NCI-H526 treated with DMSO at 0.1 percent for 48 hours (cell line): ENCODE measurements around the gene KRCC1.
A peak's percentile ranks its signal among the peaks of the same experiment; 100 is the strongest.

Source experiments
- DNase-seq: peaks from one replicate; lab custom pipeline; 2025; lab: John Stamatoyannopoulos, UW

The KRCC1 gene

DNA sequence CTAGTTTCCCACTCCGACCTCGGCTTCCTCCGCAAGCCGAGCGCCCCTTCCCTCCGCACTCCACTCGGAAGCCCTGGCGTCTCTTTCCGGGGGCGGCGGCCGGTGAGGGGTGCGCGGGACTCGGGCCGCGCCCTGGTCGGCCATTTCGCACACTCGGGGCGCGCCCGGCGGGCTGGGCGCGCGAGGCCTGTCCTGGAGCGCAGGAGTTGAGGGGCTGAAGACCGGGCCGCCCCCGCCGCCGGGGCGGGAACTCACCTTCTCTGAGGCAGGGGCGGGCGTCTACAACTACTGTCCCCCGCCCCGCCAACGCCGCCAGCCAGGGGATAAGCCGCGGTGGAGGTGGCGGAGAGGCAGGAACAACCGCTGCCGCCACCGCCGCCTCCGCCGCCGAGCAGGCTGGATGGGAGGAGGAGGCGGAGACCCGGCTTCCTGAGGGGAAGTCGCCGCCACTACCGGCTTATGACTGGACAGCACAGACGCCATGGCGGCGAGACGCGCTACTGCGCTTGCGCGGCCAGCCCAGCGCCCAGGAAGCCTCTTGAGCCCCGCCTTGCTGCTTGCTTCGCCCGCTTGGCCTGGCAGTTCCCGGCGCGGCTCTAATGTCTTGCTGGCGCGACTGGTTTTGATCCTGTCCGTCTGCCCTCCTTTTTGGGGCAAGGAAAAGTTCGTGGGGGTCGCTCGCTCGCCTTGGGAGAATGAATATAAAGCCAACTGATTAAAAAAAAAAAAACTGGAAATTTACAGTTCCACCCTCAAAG is at the start of gene KRCC1:
Gene KRCC1, minus strand, starts transcription at position 413 of the 758 bp plus-strand sequence. CDS start 27,220 bp downstream, outside the sequence.
- DNase-seq: peak; percentile 87

DNA sequence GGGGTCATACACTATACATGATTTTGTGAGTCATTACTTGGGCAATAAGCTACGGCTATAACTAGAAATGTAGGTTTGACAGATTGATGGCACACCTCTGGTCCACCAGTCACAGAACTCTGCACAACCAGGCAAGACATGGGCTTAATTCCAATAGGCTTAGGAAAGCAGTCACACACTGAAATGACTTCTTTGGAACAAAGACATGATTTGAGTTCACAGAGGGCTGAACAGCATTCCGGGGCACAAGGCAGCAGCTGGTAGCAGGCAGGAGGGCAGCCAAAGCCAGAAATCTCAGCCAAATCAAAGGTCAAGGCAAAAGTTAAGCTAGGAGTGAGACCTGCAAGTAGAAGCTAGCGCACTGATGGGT is 44.9 kb upstream of the KRCC1 start:
- no peak for DNase-seq

GRCh38 chr2:88099798-88100488 is 44.4 kb upstream of the KRCC1 start:
- DNase-seq: no peak

- no peak for DNase-seq
Measured at GRCh38 chr2:88098558-88098900, 42.9 kb upstream of the KRCC1 start.

DNA sequence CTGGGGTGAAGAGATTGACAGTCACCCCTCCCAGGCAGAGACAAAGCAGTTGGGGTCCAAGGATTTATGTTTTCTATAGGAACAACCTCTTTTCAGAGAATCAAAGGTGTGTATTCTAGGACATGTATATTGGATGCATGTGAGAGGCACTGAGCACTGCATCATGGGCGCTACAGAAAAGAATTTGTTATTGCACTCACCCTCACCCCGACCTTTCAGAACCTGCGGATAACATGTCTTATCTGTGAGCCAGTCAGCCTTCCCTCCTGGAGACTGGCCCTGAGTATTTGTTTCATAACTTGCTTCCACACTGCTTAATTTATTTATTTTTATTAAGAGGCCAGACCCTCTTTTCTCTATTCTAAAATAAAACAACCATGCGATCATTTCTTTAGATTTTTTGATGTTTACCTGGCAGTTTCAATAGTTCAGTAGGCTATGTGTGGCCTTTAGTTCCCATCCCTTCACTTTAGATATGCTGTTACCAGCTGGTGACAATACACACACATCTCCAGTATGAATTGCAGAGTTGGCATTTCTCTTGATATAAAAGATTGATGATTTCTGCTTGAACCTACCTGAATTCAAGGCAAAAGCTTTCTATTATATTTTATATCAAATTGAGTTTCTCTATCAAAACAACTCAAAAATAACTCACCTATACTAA is 42.4 kb upstream of the KRCC1 start:
- DNase-seq: no peak

DNA sequence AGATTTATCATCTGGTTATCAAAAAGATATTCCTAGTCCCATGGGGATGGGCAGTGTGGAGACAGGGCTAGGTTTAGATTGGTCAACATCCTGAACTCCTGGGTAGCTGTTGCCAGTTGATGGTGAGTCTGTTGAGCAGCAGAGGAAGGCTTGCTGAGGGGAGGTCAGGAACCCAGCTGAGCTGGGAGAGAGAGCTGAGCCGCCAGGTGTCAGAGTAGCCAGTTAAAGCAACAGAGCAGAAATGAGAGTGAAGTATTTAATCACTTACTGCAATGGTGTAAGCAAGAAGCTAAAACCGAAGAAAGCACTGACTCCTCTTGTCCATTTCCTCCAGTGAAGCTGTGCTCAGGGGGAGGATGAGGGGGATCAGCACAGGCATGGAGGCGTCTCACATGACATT is 41.6 kb upstream of the KRCC1 start:
- DNase-seq: no peak

DNA sequence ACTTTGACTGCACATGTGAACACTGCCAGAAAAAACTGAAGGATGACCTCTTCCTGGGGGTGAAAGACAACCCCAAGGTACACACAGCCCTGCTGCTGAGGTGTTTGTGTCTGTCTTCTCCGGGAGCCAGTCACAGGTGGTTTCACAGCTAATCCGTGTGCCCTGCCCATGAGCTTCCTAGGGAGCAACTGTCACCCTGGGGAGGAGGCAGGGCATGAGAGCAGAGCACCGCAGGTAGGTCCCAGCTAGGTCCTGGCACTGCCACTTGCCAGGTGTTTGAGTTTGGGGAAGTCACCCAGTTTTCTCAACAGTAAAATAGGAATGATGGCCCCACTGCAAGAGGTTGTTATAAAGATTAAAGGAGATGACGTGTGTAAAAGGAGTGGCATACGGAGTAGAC is 41.1 kb upstream of the KRCC1 start:
- DNase-seq: no peak

GRCh38 chr2:88095022-88095421 is 39.4 kb upstream of the KRCC1 start:
- DNase-seq: no peak

GRCh38 chr2:88092773-88093172 is 37.2 kb upstream of the KRCC1 start:
- DNase-seq: no peak

DNA sequence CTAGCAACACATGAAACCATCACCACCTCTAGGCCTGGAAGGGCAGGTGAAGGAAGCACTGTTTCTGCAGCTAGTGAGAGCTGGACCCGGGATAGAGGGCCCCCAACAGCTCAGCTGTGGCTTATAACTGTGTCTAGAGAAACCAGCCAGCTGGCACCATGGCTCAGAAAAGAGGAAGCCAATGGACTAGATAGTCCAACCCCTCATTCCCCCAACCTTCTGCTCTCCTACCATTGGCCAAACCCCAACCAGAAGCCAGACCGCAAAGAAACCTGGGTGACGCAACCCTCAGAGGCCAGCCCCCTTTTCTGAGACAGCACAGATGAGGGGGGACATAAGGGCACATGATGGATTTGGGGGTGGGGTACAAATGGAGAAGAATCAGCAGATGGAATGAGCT is 36.4 kb upstream of the KRCC1 start:
- no peak for DNase-seq

DNA sequence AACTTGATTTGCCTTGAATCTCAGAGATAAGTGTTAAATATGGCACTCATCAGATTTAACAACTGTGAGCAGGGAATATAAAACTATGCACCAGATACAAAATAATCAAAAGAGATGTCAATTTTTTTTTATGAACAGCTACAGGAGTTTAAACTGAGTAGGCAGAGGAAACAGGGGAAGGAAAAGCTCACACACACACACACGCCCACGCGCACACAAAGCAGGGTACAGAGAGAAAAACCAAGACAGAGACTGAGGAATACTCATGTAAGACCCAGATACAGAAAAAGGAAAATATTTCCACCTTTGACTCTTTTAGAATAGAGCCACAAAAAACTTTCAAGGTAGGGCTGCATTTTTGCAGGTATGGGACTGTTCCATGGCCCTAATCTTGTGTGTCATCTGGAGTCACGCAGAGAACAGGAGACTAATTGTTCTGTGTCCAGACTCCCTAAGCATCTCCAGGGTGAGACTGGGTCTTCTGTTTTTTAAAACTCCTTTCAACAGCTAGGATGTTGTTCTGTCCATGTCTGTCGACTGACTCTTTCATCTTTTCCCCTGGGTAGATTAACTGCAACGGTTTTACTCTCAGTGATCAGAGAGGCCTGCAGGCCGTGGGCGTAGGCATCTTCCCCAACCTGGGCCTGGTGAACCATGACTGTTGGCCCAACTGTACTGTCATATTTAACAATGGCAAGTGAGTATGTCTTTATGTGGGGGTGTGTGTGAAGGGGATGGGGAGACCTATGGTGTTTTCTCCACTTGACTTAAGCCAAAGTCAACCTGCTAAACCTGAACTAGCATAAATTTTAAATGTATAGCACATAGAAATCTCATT is 35.1 kb upstream of the KRCC1 start:
- DNase-seq: no peak

DNA sequence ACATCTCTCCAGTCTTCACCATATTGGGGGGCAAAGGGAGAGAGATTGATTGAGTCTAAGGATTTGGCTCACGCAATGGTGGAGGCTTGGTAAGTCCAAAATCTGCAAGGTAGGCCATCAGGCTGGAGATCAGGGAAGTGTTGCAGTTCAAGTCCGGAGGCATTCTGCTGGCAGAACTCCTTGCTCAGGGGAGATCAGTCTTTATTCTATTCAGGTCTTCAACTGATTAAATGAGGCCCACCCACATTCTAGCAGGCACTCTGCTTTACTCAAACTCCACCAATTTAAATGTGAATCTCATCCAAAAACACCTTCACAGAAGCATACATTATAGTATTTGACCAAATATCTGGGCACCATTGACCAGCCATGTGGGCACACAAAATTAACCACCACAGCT is 33.4 kb upstream of the KRCC1 start:
- DNase-seq: no peak

DNA sequence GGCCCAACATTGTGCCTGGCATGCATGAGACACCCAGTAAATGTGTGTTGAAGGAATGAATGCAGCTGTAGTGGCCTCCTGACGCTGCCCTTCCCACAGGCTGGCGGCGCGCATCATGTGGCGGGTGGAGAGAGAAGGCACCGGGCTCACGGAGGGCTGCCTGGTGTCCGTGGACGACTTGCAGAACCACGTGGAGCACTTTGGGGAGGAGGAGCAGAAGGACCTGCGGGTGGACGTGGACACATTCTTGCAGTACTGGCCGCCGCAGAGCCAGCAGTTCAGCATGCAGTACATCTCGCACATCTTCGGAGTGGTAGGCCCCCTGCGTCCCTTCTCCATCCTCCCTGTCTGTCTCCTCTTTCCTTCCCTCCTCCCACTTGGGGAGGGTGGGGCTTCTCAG is 32.2 kb upstream of the KRCC1 start:
- DNase-seq: no peak

DNA sequence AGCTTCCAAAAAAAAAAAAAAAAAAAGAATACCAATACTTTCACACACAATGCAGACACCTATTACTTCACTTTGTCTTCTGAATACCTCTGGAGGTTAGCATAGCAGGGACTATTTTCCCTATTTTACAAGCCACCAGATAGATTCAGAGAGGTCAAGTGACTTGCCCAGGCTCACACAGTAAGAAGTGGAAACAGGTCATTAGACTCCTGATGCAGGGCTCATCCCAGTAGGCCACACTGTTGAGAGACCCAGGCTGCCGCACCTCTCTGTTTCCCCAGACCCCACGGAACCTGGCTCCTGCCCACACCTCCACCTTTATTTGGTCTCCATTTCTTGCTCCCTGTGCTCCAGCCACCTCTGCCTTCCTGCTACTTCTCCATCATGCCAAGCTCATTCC is 31.5 kb upstream of the KRCC1 start:
- DNase-seq: no peak

GRCh38 chr2:88086401-88086800 is 30.8 kb upstream of the KRCC1 start:
- DNase-seq: no peak

GRCh38 chr2:88085602-88086001 is 30.0 kb upstream of the KRCC1 start:
- DNase-seq: no peak

DNA sequence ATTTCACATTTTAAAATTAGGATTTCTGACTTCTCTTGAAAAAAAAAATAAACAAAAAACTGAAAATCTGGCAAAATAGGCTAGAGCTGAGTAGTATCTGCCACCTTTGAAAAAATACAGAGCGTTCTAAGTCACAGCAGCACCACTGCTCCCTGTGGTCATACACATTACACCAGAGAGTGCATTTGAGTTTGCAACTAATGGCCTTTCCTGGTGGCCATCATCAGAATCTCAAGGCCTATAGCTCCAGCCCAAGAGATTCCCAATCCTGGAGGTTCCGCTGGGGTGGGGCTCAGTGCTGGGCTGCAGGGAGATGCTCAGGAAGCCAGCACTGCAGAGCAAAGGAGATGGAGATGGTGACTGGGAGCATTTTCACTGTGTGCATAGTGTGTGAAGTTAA is 29.5 kb upstream of the KRCC1 start:
- DNase-seq: no peak

DNA sequence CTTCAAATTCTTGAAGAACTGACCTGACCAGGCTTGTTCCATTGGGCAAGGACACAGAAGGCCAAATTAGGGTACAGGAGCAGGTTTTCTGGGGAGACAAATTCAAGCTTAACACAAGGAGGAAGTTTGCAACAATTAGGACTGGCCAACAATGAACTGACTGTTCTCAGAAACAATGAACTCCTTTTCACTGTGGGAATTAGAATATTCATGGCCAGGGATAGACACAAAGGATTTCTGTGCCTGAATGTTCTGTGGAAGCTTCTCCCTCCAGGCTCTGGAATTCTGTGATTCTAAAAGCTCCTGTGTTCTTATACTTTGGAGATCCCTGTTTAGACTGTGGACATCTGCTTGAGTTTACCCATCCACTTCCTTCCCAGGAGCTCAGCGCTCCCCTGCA is 27.2 kb upstream of the KRCC1 start:
- peak; percentile 73 for DNase-seq

DNA sequence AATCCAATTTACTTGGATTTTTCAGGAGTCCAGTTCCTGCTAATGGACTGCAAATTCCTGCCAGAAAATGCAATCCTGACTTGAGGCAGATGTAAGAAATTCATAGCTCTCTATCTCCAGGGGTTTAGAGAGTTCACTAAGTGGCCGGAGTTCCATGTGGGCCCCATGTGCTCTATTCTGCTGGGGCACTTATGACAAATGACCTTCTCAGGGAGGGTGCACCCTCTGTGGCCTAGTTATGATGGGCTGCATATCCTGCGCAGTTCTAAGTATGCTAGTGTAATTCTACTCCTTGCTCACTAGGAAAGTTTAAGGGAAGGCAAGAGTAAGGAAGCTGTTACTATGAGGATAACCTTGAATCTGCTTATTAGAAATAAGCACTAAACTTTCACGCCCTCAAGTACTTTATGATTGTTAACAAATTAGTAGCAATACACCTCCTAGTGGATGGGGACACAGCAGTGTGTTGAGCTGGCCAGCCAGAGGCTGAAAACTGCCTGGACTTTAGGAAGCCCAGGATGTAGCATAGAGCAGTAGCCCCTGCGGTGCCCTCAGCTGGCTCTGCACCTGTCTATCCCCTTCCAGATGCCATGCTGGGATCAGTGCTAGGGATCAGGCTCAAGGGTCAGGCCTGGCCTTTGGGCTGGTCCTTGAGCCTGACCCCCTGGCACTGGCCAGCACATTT is 26.5 kb upstream of the KRCC1 start:
- DNase-seq: no peak

GRCh38 chr2:88080545-88080944 is 25.0 kb upstream of the KRCC1 start:
- no peak for DNase-seq

- no peak for DNase-seq
Measured at GRCh38 chr2:88078643-88079172, 23.1 kb upstream of the KRCC1 start.

GRCh38 chr2:88077080-88077479 is 21.5 kb upstream of the KRCC1 start:
- no peak for DNase-seq
